Liver (tissue), 2 donors: ENCODE measurements around the gene MFN1.

ENCODE experiments used
- YY1 ChIP-seq: IDR thresholded peaks from 2 replicates; pipeline ENCODE4 v1.6.1; 2016; ENCODE audit warnings: antibody characterized with exemption, mild to moderate bottlenecking
- TF ChIP-seq, protein P1 (sequence below): fragments of 150-350 bp; IDR thresholded peaks from 2 replicates; pipeline ENCODE4 v1.5.1; 2017; ENCODE audit warnings: improper control_type of control experiment, low read depth, low read length; ENCODE audit not compliant: missing input control
- TF ChIP-seq, protein P2 (sequence below): IDR thresholded peaks from 2 replicates; pipeline ENCODE4 v1.6.1; 2016; ENCODE audit warnings: antibody characterized with exemption, mild to moderate bottlenecking
- TF ChIP-seq, protein P3 (sequence below): IDR thresholded peaks from 2 replicates; pipeline ENCODE4 v1.6.1; 2016; ENCODE audit warnings: antibody characterized with exemption
- donor health status: healthy.

DNA sequence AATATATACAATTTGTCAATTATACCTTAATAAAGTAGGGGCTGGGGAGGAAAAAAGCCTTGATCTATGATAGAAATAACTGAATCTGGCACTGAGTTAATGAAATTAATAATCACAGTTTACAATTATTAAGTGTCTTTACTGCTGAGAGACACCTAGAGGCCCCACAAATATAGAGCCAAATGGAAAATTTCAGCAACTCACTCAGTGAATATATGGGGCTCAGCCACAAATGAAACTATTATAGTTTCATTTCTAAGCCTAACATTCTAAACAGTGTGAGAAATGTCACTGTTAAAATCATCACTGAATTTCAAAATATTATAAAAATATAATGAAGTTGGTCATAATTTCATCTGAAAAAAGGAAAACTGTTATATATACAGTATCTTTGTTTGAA, 63.5 kb downstream of the MFN1 start:
- TF ChIP-seq, protein P1, sequence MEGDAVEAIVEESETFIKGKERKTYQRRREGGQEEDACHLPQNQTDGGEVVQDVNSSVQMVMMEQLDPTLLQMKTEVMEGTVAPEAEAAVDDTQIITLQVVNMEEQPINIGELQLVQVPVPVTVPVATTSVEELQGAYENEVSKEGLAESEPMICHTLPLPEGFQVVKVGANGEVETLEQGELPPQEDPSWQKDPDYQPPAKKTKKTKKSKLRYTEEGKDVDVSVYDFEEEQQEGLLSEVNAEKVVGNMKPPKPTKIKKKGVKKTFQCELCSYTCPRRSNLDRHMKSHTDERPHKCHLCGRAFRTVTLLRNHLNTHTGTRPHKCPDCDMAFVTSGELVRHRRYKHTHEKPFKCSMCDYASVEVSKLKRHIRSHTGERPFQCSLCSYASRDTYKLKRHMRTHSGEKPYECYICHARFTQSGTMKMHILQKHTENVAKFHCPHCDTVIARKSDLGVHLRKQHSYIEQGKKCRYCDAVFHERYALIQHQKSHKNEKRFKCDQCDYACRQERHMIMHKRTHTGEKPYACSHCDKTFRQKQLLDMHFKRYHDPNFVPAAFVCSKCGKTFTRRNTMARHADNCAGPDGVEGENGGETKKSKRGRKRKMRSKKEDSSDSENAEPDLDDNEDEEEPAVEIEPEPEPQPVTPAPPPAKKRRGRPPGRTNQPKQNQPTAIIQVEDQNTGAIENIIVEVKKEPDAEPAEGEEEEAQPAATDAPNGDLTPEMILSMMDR, result no peak
- TF ChIP-seq YY1, result no peak
- TF ChIP-seq, protein P2, sequence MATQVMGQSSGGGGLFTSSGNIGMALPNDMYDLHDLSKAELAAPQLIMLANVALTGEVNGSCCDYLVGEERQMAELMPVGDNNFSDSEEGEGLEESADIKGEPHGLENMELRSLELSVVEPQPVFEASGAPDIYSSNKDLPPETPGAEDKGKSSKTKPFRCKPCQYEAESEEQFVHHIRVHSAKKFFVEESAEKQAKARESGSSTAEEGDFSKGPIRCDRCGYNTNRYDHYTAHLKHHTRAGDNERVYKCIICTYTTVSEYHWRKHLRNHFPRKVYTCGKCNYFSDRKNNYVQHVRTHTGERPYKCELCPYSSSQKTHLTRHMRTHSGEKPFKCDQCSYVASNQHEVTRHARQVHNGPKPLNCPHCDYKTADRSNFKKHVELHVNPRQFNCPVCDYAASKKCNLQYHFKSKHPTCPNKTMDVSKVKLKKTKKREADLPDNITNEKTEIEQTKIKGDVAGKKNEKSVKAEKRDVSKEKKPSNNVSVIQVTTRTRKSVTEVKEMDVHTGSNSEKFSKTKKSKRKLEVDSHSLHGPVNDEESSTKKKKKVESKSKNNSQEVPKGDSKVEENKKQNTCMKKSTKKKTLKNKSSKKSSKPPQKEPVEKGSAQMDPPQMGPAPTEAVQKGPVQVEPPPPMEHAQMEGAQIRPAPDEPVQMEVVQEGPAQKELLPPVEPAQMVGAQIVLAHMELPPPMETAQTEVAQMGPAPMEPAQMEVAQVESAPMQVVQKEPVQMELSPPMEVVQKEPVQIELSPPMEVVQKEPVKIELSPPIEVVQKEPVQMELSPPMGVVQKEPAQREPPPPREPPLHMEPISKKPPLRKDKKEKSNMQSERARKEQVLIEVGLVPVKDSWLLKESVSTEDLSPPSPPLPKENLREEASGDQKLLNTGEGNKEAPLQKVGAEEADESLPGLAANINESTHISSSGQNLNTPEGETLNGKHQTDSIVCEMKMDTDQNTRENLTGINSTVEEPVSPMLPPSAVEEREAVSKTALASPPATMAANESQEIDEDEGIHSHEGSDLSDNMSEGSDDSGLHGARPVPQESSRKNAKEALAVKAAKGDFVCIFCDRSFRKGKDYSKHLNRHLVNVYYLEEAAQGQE, result no peak
- TF ChIP-seq, protein P3, sequence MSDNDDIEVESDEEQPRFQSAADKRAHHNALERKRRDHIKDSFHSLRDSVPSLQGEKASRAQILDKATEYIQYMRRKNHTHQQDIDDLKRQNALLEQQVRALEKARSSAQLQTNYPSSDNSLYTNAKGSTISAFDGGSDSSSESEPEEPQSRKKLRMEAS, result no peak
